Neural crest cell (in vitro differentiated cells): ENCODE data around the gene FOSL1. TPM values are rescaled to one million over a fixed set of nuclear protein-coding genes. Genes with fewer than 3 reads are reported as not detected.
"Not testable (repeated sequence)": the region's sequence is repeated elsewhere in the genome, so short reads cannot be mapped to it uniquely, and the experiment has no call there.

Source experiments
- DNase-seq: peaks from one replicate; pipeline ENCODE4 v3.0.0; 2021; ENCODE audit warnings: low read depth, mixed read lengths, low spot score
- H3K27ac Mint-ChIP-seq: one replicate; pipeline ENCODE4 v1.8.0; 2021; ENCODE audit warnings: mild to moderate bottlenecking, mixed read lengths; ENCODE audit not compliant: unreplicated experiment
- H3K27me3 Mint-ChIP-seq: 2 replicates; pipeline ENCODE4 v1.8.0; 2021; ENCODE audit warnings: low read depth, mild to moderate bottlenecking, mixed read lengths
- H3K36me3 Mint-ChIP-seq: 2 replicates; pipeline ENCODE4 v1.8.0; 2021; ENCODE audit warnings: low read depth, mild to moderate bottlenecking, mixed read lengths
- H3K4me1 Mint-ChIP-seq: 2 replicates; pipeline ENCODE4 v1.8.0; 2021; ENCODE audit warnings: mixed read lengths
- H3K4me3 Mint-ChIP-seq: one replicate; pipeline ENCODE4 v1.8.0; 2021; ENCODE audit warnings: mild to moderate bottlenecking, mixed read lengths
- H3K9me3 Mint-ChIP-seq: 2 replicates; pipeline ENCODE4 v1.8.0; 2021; ENCODE audit warnings: mixed read lengths
- CTCF ChIP-seq: fragments of 200-600 bp; sonication (generic); conservative IDR thresholded peaks from 2 replicates; pipeline ENCODE4 v1.5.0; 2021; ENCODE audit warnings: antibody characterized with exemption, mild to moderate bottlenecking
- total RNA-seq: library from RNA; stranded (reverse); gene quantifications from 2 replicates; pipeline ENCODE4 v1.2.1, GENCODE V29; 2021

The FOSL1 gene
- total RNA-seq, 1 donor from 2014 or later: 4.2 TPM

GRCh38 chr11:65849771-65850216, 50.4 kb downstream of the FOSL1 start:
- H3K27me3 Mint-ChIP-seq: peaks cover 44% of the 10 kb centered on the region
- DNase-seq: no peak
- no peak overlapping the region for H3K27ac Mint-ChIP-seq
- H3K36me3 Mint-ChIP-seq: peaks cover 26% of the 10 kb centered on the region
- H3K9me3 Mint-ChIP-seq: peaks cover 7% of the 10 kb centered on the region
- peak overlapping the region; percentile 89 for H3K4me3 Mint-ChIP-seq
- TF ChIP-seq CTCF: no peak
- peaks cover 15% of the 10 kb centered on the region for H3K4me1 Mint-ChIP-seq

GRCh38 chr11:65849366-65849765, 50.8 kb downstream of the FOSL1 start:
- Mint-ChIP-seq H3K27ac (no peak overlapping the region), H3K27me3 (peaks cover 41% of the 10 kb centered on the region), H3K4me1 (peaks cover 11% of the 10 kb centered on the region), H3K9me3 (peaks cover 7% of the 10 kb centered on the region), H3K36me3 (peaks cover 22% of the 10 kb centered on the region), H3K4me3 (peak overlapping the region; percentile 66)
- TF ChIP-seq CTCF: no peak
- DNase-seq: no peak

- not testable (repeated sequence) for H3K4me1 Mint-ChIP-seq, H3K9me3 Mint-ChIP-seq, DNase-seq, H3K27ac Mint-ChIP-seq
- Mint-ChIP-seq H3K4me3 (peak overlapping the region; percentile 66), H3K36me3 (peaks cover 15% of the 10 kb centered on the region), H3K27me3 (peaks cover 37% of the 10 kb centered on the region)
Measured at GRCh38 chr11:65848693-65849092, 51.5 kb downstream of the FOSL1 start.

- Mint-ChIP-seq H3K27ac (no peak overlapping the region), H3K36me3 (peaks cover 9% of the 10 kb centered on the region), H3K27me3 (peaks cover 30% of the 10 kb centered on the region), H3K4me1 (peaks cover 5% of the 10 kb centered on the region), H3K4me3 (peak overlapping the region; percentile 62), H3K9me3 (peaks cover 7% of the 10 kb centered on the region)
- DNase-seq: no peak
- no peak for TF ChIP-seq CTCF
Measured at GRCh38 chr11:65847746-65848145, 52.4 kb downstream of the FOSL1 start.

GRCh38 chr11:65844231-65844872, 55.8 kb downstream of the FOSL1 start:
- Mint-ChIP-seq H3K27me3 (peaks cover 8% of the 10 kb centered on the region), H3K4me1 (no peaks in the 10 kb centered on the region), H3K9me3 (no peaks in the 10 kb centered on the region), H3K36me3 (no peaks in the 10 kb centered on the region), H3K27ac (no peak overlapping the region), H3K4me3 (no peak overlapping the region)
- no peak for TF ChIP-seq CTCF
- DNase-seq: no peak

- no peak for DNase-seq
- Mint-ChIP-seq H3K9me3 (no peaks in the 10 kb centered on the region), H3K4me3 (no peak overlapping the region), H3K4me1 (no peaks in the 10 kb centered on the region), H3K27me3 (peaks cover 6% of the 10 kb centered on the region), H3K36me3 (no peaks in the 10 kb centered on the region), H3K27ac (no peak overlapping the region)
- TF ChIP-seq CTCF: no peak
Measured at GRCh38 chr11:65843811-65844210, 56.4 kb downstream of the FOSL1 start.
